PC-9 (cell line): Measurements from ENCODE around the gene ZC3H8.
"Not testable (repeated sequence)": the region's sequence is repeated elsewhere in the genome, so short reads cannot be mapped to it uniquely, and the experiment has no call there.

Experiments
- EZH2 ChIP-seq: fragments of 200-600 bp; sonication (generic); IDR thresholded peaks from 2 replicates; pipeline ENCODE4 v1.8.0; 2017; ENCODE audit warnings: antibody characterized with exemption, low read depth
- TF ChIP-seq, protein P1 (sequence below): fragments of 200-600 bp; sonication (generic); conservative IDR thresholded peaks from 2 replicates; pipeline ENCODE4 v1.6.1; 2017; ENCODE audit warnings: mixed run types, antibody characterized with exemption, mild to moderate bottlenecking, moderate library complexity

DNA sequence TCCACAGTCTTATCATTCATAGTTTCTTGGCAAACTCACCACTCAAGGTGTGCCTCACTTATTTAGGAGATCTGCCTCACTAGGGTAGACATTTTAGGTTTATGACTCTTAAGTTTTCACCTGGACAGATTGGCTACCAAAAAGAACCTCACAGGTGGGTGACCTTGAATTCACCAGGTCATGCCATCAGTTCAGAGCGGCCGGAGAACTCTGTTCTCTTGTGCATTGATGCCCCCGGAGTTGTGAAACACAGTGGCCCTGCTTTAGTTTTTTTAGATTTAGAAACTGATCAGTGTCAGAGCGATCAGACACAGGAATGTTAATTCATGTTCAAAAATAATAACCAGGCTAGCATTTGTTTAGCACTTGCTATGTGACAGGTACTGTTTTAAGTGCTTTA is 27.2 kb upstream of the ZC3H8 start:
- TF ChIP-seq, protein P1, sequence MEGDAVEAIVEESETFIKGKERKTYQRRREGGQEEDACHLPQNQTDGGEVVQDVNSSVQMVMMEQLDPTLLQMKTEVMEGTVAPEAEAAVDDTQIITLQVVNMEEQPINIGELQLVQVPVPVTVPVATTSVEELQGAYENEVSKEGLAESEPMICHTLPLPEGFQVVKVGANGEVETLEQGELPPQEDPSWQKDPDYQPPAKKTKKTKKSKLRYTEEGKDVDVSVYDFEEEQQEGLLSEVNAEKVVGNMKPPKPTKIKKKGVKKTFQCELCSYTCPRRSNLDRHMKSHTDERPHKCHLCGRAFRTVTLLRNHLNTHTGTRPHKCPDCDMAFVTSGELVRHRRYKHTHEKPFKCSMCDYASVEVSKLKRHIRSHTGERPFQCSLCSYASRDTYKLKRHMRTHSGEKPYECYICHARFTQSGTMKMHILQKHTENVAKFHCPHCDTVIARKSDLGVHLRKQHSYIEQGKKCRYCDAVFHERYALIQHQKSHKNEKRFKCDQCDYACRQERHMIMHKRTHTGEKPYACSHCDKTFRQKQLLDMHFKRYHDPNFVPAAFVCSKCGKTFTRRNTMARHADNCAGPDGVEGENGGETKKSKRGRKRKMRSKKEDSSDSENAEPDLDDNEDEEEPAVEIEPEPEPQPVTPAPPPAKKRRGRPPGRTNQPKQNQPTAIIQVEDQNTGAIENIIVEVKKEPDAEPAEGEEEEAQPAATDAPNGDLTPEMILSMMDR = not testable (repeated sequence)
- TF ChIP-seq EZH2 = not testable (repeated sequence)
